HG02885 (cell line): ENCODE measurements around the gene PTPRS.
"Not testable (repeated sequence)": the region's sequence is repeated elsewhere in the genome, so short reads cannot be mapped to it uniquely, and the experiment has no call there.

Experiments used
- ATAC-seq: cut with Tn5 transposase; IDR thresholded peaks from one replicate; pipeline ENCODE4 v1.9.1; 2021; ENCODE audit warnings: mild to moderate bottlenecking; ENCODE audit not compliant: unreplicated experiment, poor library complexity

Gene PTPRS

DNA sequence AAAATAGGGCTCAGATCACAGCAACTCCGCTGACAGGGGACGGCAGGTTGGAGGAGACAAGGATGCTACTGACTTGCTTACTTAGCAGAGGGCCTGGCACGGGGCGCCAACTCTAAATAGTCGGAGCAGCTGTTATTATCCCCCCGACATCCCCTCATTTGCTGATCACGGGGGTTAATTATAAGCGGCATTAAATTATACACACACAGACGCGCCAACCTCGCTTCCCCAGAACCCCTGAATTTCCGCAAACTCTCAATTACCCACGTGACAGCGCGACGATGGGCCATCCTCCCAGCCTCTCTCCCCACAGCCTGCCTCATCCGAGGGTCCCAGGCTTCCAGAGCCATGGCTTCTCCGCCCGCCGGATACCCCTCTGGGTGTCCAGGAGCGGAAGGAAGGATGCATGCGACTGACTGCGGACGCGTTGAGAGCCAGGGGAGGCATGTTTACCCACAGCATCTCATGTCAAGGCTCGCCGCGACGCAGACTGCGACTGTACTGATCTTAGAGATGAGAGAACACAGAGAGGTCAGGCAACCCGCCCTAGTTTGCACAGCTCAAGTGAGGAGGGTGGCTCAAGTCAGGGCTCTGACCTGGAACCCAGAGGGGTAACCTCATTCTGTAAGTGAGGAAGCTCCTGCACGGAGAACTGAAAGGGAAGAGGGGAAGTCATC, 5.7 kb downstream of the PTPRS start:
- no peak for ATAC-seq

DNA sequence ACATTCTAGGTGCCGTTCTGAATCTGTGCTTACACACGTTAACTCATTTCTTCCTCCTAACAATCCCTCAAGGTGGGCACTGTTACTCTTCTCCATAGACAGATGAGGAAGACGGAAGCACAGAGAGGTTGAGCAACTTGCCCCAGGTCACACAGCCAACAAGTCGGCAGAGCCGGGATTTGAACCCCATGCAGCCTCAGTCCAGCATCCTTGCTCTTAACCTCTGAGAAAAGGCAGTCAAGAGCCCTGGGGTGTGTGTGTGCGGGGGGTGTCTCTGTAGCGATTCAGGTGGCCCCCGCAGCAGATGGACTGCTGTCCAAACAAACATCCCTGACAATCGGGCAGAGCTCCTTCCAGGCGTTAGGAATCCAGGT, 6.3 kb downstream of the PTPRS start:
- no peak for ATAC-seq

DNA sequence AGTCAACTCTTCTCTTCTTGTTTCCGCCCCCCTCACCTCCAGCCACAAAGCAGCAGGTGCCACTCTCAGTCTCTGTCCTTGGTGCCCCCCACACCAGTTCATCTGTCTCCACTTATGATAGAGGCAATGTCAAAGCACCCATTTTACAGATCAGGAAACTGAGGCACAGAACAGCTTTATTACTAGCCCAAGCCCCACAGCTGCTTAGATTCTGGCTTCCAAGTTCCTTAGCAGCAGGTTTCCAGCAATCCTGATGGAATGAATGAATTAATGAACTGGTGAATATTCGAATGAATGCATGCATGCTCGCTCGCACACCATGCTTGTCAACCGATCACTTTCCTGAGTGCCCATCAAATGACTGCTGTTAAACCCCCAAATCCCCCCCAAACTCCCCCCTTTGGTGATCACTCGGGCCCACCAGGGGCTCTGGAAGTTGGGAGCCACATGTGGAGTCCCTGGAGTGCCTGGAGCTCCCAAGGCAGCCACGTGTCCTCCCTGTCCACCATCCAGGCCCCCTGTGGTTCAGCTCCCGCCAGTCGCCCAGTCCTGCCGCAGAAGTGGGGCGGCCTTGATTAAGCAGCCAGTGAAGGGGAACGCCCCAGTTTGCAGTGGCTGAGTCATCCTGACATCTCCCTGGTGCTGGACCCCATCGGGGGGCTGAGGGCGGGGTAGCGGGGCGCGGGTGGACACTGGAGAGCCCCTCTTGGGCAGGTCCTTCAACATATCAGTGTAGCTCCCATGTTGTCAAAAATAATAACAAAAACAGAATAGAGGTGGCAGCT, 6.8 kb downstream of the PTPRS start:
- ATAC-seq = no peak

DNA sequence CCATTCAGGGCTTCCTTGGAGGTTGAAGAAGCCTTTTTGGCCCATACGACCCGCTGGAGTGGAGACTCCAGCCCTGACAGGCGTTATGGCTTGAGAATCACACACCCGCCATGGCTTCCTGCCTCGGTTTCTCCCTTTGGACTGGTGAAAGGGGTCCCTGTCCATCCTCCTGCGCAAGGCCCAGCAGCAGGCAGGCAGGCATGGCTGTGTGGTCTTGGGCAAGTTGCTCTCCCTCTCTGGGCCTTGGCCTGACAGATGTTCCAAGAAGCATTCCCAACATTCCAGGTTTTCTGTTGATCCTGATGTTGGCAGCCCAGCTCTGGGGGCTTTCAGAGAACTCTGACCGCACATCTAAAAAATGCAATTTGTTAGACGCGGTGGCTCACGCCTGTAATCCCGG, 8.1 kb downstream of the PTPRS start:
- ATAC-seq = no peak

DNA sequence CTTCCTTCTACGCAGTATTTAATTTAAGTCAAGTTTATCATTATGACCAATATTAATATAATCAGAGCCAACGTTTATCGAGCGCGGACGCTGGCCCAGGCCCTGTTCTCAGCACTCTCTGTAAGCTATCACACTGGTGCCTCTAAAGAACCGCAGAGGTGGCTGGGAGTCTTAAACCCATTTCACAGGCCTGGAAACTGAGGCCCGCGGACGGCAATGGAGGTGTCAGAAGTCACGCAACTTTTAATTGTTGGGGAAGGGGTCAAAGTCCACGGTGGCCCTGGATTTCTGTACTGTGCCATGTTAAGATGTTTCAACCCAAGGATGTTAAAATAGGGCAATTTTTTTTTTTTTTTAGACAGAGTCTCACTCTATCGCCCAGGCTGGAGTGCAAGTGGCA, 8.8 kb downstream of the PTPRS start:
- no peak for ATAC-seq

DNA sequence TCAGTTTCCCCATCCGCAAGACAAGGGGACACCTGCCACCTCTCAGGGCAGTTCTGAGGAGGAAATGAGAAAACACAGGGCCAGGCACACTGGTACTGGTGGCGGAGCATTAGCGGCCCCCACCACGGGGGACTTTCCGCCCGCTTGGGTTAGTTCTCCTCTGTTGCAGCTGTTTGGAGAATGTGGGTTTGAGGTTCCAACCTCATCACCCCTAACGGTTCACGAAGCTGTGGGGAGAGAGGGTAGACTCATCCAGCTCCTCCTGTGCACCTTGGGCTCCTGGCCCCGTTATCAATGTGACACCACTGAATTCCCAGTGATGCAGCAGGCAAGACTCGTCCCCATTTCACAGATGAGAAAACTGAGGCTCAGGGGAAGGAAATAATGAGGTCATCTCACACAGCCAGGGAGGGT, 10.3 kb downstream of the PTPRS start:
- no peak for ATAC-seq

DNA sequence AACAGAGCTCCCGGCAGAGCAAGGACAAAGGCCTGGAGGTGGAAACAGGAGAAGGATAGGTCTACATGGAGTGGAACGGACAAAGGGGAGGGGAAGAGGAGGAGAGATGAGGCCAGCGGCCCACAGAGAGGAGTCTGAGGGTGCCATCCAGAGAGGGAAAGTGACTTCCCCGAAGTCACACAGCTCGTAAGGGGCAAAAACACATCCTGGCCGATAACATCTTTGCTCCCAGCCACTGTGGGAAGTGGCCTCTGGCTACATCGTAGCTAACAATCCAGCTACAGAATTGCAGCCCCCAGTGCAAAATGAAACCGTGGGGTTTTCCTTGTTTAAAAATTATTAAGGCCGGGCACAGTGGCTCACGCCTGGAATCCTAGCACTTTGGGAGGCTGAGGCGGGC, 11.5 kb downstream of the PTPRS start:
- no peak for ATAC-seq

DNA sequence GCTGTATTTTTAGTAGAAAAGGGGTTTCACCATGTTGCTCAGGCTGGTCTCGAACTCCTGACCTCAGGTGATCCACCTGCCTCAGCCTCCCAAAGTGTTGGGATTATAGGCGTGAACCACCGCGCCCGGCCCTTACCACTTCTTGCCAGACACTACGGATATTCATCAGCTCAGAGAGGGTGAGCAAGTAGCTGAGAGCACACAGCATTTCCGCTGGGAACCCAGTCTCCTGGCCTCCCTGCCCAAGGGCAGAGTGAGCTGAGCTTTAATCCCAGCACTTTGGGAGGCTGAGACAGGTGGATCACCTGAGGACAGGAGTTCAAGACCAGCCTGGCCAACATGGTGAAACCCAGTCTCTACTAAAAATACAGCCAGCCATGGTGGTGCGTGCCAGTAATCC, 12.2 kb downstream of the PTPRS start:
- ATAC-seq = not testable (repeated sequence)

- no peak for ATAC-seq
Measured at GRCh38 chr19:5326986-5327623, 13.5 kb downstream of the PTPRS start.

- ATAC-seq = no peak
Measured at GRCh38 chr19:5326545-5326944, 14.1 kb downstream of the PTPRS start.

DNA sequence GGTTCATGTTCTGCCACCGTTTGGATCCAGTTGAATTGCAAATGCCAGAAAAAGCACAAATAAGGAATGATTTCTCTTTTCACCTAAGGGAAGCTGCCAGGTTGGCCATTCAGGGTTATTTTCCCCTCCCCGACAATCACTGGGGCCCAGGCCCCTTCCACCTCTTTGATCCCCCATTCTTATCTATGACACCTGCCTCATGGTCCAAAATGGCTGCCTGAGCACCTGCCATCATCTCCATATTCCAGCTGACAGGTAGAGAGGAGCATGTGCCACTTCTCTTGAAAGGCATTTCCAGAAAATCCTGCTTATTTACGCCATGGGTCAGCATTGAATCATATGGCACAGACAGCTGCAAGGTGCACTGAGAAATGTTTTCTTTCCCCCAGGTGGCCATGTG, 15.7 kb downstream of the PTPRS start:
- ATAC-seq = no peak

- ATAC-seq = no peak
Measured at GRCh38 chr19:5323475-5323811, 17.2 kb downstream of the PTPRS start.

DNA sequence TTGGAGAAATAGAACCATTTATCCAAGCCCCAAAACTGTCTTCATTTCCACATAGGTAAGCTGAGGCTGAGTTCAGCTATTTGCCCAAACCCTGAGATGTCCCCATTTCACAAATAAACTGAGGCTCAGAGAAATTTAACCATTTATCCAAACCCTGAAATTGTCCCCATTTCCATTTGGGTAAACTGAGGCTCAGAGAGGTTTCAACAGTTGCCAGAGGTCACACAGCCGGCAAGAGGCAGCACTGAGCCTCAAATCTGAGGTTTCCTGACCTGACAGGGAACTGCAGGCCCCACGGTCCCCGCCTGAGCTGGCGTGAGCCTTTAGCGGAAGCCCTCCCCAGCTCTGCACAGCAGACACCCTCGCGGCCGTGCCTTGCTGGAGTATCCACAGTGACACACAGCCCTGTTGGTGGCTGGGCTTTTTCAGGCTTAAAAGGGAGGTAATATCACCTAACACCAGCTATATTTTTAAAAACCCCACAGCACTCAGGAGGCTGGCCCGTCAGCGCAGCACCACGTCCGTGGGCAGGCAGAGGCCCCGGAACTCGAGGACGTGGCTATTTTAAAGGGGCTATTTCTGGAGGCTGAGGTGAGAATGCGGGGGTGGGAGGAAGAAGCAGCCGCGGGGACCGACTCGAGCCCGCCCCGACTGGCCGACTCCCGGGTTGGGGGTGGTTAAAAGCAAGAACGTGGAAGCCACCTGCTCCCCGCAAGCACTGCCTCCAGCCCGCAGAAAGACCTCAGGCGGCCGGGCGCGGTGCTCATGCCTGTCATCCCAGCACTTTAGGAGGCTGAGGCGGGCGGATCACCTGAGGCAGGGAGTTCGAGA, 18.5 kb downstream of the PTPRS start:
- peak; percentile 81 for ATAC-seq

GRCh38 chr19:5321066-5321642, 19.5 kb downstream of the PTPRS start:
- no peak for ATAC-seq

- ATAC-seq = no peak
Measured at GRCh38 chr19:5319516-5319915, 21.1 kb downstream of the PTPRS start.

DNA sequence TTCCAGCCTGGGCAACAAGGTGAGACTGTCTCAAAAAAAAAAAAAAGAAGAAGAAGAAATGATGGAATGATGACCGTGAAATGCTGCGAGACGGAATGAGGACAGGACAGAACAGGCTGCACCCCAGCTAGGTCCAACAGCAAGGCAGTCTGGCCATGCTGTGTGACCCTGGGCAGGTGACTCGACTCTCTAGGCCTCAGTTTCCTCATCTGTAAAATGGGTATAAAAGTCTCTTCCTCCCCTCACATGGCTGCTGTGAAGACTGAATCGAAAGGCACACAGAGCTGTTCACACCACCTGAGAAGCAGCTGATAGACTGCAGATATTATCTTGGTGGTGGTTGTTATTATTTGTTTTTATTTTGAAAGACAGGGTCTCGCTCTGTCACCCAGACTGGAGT, 22.3 kb downstream of the PTPRS start:
- no peak for ATAC-seq

DNA sequence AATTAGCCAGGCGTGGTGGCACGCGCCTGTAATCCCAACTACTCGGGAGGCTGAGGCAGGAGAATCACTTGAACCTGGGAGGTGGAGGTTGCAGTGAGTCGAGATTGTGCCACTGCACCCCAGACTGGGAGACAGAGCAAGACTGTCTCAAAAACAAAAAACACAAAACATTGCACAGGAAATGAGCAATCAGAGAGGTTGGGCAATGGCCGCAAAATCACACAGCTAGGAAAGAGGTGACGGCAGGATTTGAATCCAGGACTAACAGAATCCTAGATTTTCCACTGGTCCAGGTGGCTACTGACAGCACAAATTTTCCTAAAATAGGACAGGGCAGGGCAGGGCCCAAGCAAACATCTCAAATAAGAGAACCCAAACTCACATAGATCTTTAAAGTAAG, 23.3 kb downstream of the PTPRS start:
- ATAC-seq = no peak

DNA sequence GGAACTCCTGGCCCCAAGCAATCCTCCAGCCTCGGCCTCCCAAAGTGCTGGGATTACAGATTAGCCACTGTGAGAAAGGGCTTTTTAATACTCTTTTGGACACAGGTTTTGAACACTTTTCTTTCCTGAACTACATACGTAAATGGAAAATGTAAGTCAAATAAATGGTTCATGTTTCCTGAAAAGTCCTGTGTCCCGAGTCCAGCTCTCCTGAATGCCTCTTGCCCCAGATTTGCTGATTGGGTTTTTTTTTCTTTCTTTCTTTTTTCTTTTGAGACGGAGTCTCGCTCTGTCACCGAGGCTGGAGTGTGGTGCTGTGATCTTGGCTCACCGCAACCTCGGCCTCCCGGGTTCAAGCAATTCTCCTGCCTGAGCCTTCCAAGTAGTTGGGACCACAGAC, 24.5 kb downstream of the PTPRS start:
- no peak for ATAC-seq

- ATAC-seq = no peak
Measured at GRCh38 chr19:5314907-5315298, 25.7 kb downstream of the PTPRS start.
